Left renal cortex interstitium (tissue), 4 donors: ENCODE measurements around the gene SHCBP1L. TPM values are rescaled to one million over a fixed set of nuclear protein-coding genes. Genes with fewer than 3 reads are reported as not detected.

Experiments used
- DNase-seq, 4 donors: peaks; one replicate each; pipeline ENCODE4 v3.0.0-alpha.2; 2013; ENCODE audit warnings: low read depth in 4 of 4, low spot score in 2 of 4, missing footprints in 1 of 4
- polyA plus RNA-seq, 4 donors: library from polyadenylated mRNA; unstranded; fragments of 120-200 nt; gene quantifications; one replicate each; pipeline ENCODE4 v1.2.1, GENCODE V29; 2013; ENCODE audit not compliant: insufficient read length in 4 of 4

The SHCBP1L gene
- polyA plus RNA-seq, 4 donors = 0.17 to 0.62 (median 0.37) TPM

- no peak for DNase-seq
These were observed 102.6 kb downstream of the SHCBP1L start for GRCh38 chr1:182850319-182850718.

Other genes with a start within 250 kb of the SHCBP1L start
- gene NPL, start 163.4 kb downstream of the SHCBP1L start, polyA plus RNA-seq = 10 to 100 TPM in 1 of 4 donors, 1 to 10 TPM in 3; 5.5 to 10.4 (median 7.4) TPM
- gene DHX9, start 113.8 kb downstream of the SHCBP1L start, polyA plus RNA-seq = 100 to 1,000 TPM; 267 to 292 (median 279) TPM
- gene LAMC1, start 70.3 kb upstream of the SHCBP1L start, polyA plus RNA-seq = 100 to 1,000 TPM; 240 to 302 (median 291) TPM
- gene LAMC2, start 233.1 kb upstream of the SHCBP1L start, polyA plus RNA-seq = 1 to 10 TPM; 4.9 to 8.6 (median 5.5) TPM